CD4-positive, alpha-beta T cell treated with Interleukin-4 for 1 hour (primary cell): ENCODE data around the gene CIC.

Experiments
- DNase-seq, 2 donors: peaks; one replicate each; pipeline ENCODE4 v3.0.0-alpha.2; 2020 to 2022

CIC gene

DNA sequence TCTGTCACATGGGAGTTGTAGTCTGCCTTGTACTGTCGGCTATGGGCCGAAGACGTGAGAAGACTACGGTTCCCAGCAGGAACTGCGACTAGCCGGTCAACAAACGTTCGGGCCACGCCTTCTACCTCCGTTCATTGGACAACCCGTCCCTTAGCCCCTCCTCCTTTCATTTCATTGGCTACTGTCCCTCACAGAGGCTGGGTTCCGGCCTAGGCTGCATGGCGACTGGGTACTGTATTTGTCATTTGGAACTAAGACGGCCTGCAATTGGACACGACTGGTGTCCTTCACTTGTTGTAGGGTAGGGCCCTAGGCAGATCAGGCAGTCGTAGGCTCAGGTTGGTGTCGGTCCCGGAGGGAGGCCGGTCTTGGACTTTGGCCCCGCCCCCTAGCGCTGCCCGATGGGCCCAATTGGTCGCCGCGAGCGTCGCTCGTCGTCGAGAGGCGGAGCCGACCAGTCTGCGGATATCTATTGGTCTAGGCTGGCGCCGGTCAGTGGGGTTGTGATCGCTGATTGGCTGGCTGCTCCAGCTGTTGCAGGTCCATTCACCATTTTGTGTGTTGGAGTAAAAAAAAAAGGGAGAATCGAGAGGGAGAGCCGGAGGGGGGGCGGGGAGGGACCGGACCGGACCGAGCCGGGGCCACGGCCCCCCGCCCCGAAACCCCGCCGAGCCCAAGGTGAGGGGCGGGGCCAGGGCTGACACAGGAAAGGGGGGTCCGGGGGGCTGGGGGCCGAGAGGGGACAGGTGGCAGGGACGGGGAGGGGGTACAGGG, at the start of gene CIC:
Gene CIC (plus strand): TSS at position 549 of the 774 bp plus-strand sequence. CDS start 2,532 bp downstream, outside the sequence.
- peak; percentile 100 for DNase-seq

DNA sequence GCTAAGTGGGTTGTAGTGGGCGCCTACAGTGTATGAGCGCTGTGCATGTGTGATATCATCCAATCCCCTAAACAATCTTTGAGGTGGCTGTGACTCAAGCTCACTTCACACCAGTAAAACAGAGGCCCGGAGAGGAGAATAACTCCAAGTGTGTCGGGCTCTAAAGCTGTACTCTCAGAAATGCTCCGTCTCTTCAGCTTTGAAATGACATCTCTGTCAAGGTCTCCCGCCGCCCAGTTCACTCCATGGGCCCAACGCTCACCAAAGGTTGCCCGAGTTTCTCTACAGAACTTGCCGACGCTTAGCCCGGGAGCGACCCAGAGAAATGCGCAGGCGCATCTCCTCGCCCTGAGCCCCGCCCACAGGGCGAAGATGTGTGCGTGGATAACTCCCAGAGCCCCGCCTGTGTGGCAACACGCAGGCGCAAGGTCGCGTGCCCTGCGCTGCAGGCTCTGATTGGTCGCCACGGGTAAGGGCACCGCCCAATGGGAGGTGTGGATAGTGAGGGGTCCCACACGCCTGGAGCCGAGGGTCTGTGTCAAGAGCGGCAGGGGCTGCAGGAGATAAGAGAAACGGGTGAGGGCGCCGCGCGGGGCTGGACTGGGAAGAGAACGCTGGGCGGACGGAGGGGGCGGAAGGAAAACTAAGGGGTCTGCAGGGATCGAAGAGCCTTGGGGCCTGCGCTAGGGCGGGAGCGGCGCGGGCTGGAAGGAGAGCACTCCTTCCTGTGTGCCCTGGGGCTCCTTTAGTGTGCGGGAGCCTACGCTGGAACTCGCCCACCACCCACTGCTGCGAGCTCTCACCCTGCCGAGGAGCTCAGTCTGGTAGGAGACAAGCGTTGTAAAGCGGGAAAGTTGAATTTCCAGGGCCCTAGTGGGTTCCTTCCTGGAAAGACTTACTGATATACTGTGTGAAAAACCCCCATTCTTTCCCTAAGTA, 49.0 kb upstream of the CIC start, which contains the start of gene ZNF526:
Gene ZNF526 (plus strand): TSS at position 501 of the 939 bp plus-strand sequence. CDS start 4,092 bp downstream, outside the sequence.
- DNase-seq, result peak; percentile 98

DNA sequence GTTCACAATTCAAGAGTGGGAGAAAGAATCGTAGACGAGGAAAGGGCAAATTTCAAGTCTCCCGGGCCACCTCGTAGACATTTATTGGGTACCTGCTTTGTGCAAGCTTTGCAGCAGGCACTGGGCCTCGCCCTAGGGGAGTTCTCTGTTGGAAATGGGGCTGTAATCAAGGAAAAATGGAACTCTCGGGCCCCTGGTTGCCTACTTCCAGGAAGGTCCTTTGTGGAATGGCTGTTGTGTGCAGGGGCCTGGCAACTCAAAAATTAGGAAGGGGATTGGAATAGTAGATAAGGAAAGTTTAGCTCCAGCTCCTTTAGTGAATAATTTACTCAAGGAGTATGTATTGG, 48.3 kb upstream of the CIC start:
- DNase-seq, result no peak

GRCh38 chr19:42224940-42225717, 43.9 kb upstream of the CIC start:
- no peak for DNase-seq

GRCh38 chr19:42225718-42226292, 43.2 kb upstream of the CIC start:
- no peak for DNase-seq

DNA sequence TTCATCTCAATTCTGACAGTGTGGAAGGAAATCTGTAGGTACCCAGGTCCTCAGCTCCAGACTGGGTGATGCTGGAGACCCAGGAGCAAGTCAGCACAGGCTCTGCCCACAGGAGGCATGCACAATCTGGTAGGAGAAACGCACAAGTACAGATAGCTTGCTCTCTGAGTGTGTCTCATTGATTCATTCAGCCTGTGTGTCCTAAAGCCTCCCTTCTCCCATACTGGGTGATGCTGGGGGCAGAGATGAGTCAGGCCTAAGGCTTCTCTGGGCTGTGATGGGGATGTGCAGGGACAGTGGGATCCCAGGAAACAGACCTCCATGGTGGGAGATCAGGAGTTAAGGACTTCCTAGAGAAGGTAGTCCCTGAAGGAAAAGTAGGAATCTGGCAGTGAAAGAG, 42.2 kb upstream of the CIC start:
- no peak for DNase-seq

- DNase-seq, result no peak
These were observed 40.4 kb upstream of the CIC start for GRCh38 chr19:42228641-42229040.

- no peak for DNase-seq
These were observed 39.7 kb upstream of the CIC start for GRCh38 chr19:42229301-42229854.

GRCh38 chr19:42229855-42230351, 39.1 kb upstream of the CIC start:
- no peak for DNase-seq

GRCh38 chr19:42230571-42230970, 38.5 kb upstream of the CIC start:
- no peak for DNase-seq

GRCh38 chr19:42232435-42232834, 36.6 kb upstream of the CIC start:
- DNase-seq, result no peak

DNA sequence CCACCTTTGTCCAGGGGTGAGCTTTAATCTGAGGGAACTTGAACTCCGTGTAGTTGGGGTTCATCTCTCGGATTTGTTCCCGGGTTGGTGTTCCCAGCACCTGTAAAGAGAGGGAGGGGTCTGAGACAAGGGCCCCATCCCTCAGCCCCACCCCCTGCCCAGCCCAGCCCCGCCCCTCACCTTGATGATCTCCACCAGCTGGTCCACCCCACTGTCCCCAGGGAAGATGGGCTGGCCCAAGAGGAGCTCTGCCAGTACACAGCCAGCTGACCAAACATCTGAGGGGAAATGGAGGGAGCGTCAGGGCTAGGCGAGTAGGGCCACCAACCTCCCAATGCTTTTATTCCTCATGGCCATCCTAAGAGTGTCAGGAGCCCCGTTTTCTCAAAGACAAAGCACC, 35.9 kb upstream of the CIC start:
- DNase-seq, result no peak

GRCh38 chr19:42233678-42234292, 35.3 kb upstream of the CIC start:
- DNase-seq, result no peak

DNA sequence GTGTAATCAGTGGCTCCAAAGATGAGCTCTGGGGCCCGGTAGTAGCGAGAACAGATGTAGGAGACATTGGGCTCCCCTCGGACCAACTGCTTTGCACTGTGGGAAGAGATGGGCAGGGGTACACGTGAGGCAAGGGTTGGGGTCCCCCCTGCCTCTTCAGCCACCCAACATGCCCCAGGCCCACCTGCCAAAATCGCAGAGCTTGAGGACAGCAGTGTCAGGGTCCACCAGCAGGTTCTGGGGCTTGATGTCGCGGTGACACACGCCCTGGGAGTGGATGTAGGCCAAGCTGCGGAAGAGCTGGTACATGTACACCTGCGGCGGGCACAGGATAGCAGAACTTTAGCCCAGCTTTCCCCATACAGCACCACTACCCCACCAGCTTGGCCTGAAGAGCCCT, 34.7 kb upstream of the CIC start:
- no peak for DNase-seq

- DNase-seq, result no peak
These were observed 33.9 kb upstream of the CIC start for GRCh38 chr19:42235181-42235580.

DNA sequence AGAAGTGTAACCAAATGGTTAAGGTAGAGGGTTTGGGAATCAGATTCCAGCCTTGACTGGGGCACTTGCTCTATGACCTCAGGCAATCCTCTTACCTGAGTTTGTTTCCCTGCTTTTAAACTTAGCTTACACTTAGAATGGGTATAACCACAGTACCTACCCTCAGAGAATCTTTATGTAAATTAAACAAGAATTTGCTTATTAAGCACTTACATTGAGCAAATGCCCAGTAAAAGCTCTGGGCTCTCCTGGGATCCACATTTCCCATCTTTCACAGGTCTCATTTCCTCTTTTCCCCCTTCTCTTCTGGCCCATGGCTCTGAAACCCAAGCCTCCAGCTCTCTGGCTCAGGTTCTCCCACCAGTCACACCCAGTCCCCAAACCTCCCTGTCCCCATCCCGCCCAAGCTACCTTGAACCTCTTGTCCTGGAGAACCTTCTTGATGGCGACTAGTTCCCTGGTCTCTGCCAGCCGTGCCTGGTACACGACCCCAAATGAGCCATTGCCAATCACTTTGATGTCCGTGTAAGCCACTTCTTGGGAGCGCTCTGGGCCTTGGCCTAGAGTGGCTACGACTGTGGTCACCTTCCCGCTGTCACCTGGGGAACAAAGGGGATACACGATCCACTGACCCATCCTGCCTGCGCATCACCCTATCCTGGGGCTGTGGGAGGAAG, 29.4 kb upstream of the CIC start:
- DNase-seq, result no peak

DNA sequence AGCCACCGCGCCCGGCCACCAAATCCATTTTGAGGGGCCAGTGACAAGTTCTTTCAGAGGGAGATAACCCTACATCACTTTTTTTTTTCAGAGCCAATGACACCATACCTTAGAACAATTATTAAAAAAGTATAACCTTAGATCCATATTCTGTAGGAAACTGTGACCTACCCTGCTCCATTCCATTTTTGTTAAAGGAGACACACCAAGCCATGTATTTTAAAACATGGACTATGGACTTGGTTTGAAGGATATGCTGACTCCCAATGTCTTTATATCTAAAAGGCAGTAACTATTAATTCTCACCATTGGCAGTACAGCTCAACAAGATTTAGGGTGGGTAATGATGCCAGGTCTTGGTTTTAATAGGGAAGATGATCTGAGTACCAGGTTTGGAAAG, 27.8 kb upstream of the CIC start:
- no peak for DNase-seq

DNA sequence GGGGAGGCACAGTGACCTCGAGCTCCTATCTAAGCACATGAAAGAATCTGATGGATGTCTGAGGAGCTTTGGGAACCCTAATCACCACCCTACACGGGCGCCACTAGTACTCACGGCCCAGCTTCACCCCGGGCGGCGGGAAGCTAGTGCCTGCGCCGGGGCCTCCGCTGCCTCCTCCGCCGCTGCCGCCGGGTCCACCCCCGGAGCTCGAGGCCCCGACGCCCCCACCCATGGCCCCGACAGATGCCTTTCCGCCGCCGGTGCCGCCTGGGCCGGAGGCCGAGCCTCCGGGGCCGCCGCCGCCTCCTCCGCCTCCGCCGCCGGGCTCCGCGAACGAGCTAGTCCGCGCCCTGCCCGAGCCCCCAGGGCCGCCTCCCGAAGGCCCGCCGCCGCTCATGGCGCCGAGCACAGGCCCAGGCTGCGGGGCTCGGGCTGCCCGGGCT, 27.0 kb upstream of the CIC start:
- DNase-seq, result no peak

DNA sequence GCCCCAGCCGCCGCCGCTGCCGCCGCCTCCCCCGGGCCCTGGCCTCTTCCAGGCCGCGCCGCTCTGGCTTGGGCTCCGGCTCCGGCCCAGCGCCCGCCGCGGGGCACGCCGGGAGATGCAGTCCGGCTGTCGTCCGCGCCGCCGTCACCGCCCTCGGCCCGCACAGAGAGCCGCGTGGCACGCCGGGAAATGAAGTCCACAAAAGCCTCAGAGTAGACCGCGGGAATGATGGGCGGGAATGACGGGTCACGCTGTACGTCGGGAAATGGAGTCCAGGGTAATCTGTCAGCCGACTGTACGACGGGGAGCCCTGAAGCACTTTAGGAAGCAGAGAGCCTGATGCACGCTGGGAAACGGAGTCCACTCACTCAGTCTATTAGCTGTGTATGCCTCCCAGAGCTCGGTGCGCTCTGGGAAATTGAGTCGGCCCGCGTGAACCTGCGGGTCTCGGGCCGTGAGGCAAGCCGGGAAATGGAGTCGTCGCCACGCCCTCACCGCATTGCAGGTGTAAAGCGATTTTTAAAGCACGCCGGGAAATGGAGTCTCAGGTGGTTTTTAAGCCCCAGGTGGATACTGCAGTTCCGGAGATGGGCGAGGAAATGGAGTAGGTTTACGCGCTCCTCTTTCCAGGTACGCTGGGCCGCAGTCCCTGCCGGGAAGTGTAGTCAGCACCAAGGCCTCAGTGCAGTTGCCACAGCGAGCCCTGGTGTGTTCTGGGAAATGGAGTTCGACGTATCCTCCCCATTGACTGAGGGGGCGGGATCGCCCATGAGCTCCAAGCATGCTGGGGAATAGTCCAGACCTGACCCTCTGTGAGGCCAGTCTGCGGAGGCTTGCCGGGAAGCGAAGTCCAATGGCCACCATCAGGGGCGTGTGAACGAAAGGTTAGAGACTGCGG, 26.3 kb upstream of the CIC start, which contains the start of gene GSK3A:
Gene GSK3A (minus strand): TSS at position 91 of the 898 bp plus-strand sequence. CDS start 137 bp downstream, outside the sequence.
- DNase-seq, result peak; percentile 98 to 99
